RWPE2 (cell line): ENCODE data around the gene LCP2.

Experiments
- ATAC-seq: fragments of 200-7000 bp; cut with Tn5 transposase; 3 replicates; pipeline ENCODE4 v1.9.1; 2021; ENCODE audit warnings: low read depth
- DNase-seq: peaks from one replicate; pipeline ENCODE4 v3.0.0-alpha.2; 2020; ENCODE audit warnings: low spot score
- H3K27ac ChIP-seq: fragments of 450-650 bp; 2 replicates; pipeline ENCODE4 v1.5.1; 2017; ENCODE audit warnings: mild to moderate bottlenecking; ENCODE audit not compliant: poor library complexity, severe bottlenecking
- H3K27me3 ChIP-seq: fragments of 250-450 bp; sonication (Bioruptor Pico); 2 replicates; pipeline ENCODE4 v1.5.1; 2021; ENCODE audit warnings: mild to moderate bottlenecking, moderate library complexity; ENCODE audit not compliant: insufficient read depth, poor library complexity, severe bottlenecking
- H3K36me3 ChIP-seq: fragments of 250-450 bp; sonication (Bioruptor Pico); 2 replicates; pipeline ENCODE4 v1.5.1; 2020; ENCODE audit warnings: low read depth, mild to moderate bottlenecking, moderate library complexity
- H3K4me1 ChIP-seq: fragments of 250-450 bp; sonication (Bioruptor Pico); 2 replicates; pipeline ENCODE4 v1.5.1; 2021; ENCODE audit warnings: mild to moderate bottlenecking, moderate library complexity; ENCODE audit not compliant: insufficient read depth, poor library complexity, severe bottlenecking
- H3K4me3 ChIP-seq: fragments of 250-450 bp; sonication (Bioruptor Pico); 2 replicates; pipeline ENCODE4 v1.5.1; 2021; ENCODE audit warnings: mild to moderate bottlenecking, moderate library complexity; ENCODE audit not compliant: severe bottlenecking
- H3K9me3 ChIP-seq: fragments of 250-450 bp; sonication (Bioruptor Pico); 2 replicates; pipeline ENCODE4 v1.5.1; 2021; ENCODE audit warnings: mild to moderate bottlenecking, moderate library complexity; ENCODE audit not compliant: severe bottlenecking
- CTCF ChIP-seq: fragments of 450-650 bp; IDR thresholded peaks from one replicate; pipeline ENCODE4 v1.5.1; 2017; ENCODE audit warnings: mild to moderate bottlenecking, moderate library complexity; ENCODE audit not compliant: poor library complexity, severe bottlenecking

LCP2 gene

GRCh38 chr5:170294556-170294955, 3.0 kb downstream of the LCP2 start:
- no peak for ATAC-seq
- Histone ChIP-seq H3K4me1 (no peaks in the 10 kb centered on the region), H3K27ac (no peak overlapping the region), H3K36me3 (no peaks in the 10 kb centered on the region), H3K9me3 (peaks cover 3% of the 10 kb centered on the region), H3K27me3 (peaks cover 11% of the 10 kb centered on the region), H3K4me3 (no peak overlapping the region)
- no peak for TF ChIP-seq CTCF
- DNase-seq = no peak

- ATAC-seq (no peak), DNase-seq (no peak)
- Histone ChIP-seq H3K36me3 (no peaks in the 10 kb centered on the region), H3K9me3 (peaks cover 3% of the 10 kb centered on the region), H3K27ac (no peak overlapping the region), H3K27me3 (peaks cover 11% of the 10 kb centered on the region), H3K4me3 (no peak overlapping the region), H3K4me1 (no peaks in the 10 kb centered on the region)
- TF ChIP-seq CTCF = no peak
These were observed 3.5 kb downstream of the LCP2 start for GRCh38 chr5:170294057-170294456.

- Histone ChIP-seq H3K36me3 (no peaks in the 10 kb centered on the region), H3K27ac (no peak overlapping the region), H3K9me3 (peaks cover 3% of the 10 kb centered on the region), H3K27me3 (peaks cover 11% of the 10 kb centered on the region), H3K4me3 (no peak overlapping the region), H3K4me1 (no peaks in the 10 kb centered on the region)
- TF ChIP-seq CTCF = no peak
- DNase-seq (no peak), ATAC-seq (peak; percentile 17; the same call in 1 of the 3 replicates)
These were observed 4.3 kb downstream of the LCP2 start for GRCh38 chr5:170293273-170293672.

GRCh38 chr5:170292179-170293104, 5.1 kb downstream of the LCP2 start:
- Histone ChIP-seq H3K4me1 (no peaks in the 10 kb centered on the region), H3K27me3 (peaks cover 11% of the 10 kb centered on the region), H3K36me3 (no peaks in the 10 kb centered on the region), H3K4me3 (no peak overlapping the region), H3K27ac (no peak overlapping the region), H3K9me3 (peaks cover 3% of the 10 kb centered on the region)
- no peak for ATAC-seq
- DNase-seq = no peak
- TF ChIP-seq CTCF = no peak

GRCh38 chr5:170290498-170290897, 7.1 kb downstream of the LCP2 start:
- ATAC-seq (no peak), DNase-seq (no peak)
- TF ChIP-seq CTCF = no peak
- Histone ChIP-seq H3K4me1 (no peaks in the 10 kb centered on the region), H3K27me3 (peaks cover 11% of the 10 kb centered on the region), H3K4me3 (no peak overlapping the region), H3K27ac (no peak overlapping the region), H3K9me3 (peaks cover 3% of the 10 kb centered on the region), H3K36me3 (no peaks in the 10 kb centered on the region)
